ENCODE measurements around the gene C1GALT1. TPM values are rescaled to one million over a fixed set of nuclear protein-coding genes. Genes with fewer than 3 reads are reported as not detected.

The C1GALT1 gene
- total and polyA plus RNA-seq, 9 of the 15 experiments (the other 6 are each of a cell fraction or from before 2014, with no cell fraction given): 5.0 to 33.2 (median 24.1) TPM

DNA sequence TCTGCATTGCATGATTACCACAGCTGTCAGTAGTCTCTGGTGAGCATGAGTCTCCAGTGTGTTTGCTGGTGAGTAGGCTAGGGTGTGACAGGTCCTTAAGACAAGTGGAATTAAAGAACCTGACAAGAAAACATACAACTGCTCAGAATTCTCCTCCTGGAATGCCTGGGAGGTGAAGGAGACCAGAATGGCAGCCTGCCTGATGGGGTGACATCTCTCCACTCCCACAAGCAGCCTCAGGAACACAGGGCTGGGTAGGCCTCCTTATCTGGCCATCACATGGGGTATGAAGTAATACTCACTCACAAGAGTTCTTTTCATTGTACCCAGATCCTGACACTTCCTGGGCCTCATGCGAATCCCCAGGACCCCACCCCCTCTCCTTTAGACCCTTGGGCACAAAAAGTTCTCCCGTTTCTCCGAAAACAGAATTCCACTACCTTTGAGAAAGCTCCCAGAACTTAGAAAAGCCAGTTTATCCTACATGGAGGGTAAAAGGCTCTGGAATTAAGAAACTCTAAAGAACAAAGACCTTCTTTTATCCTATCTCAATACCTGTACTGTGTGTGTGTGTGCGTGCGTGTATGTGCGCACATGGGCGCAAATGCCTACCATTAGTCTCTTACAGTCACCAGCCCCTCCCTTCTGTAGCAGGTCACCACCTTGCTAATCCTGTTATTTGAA lies 33.4 kb upstream of the C1GALT1 start (continued):
- TF ChIP-seq MEIS2 (IDR thresholded peaks at IDR 0.05; ENCODE audit: partially characterized antibody): peak; percentile 41
- peak; percentile 25 for TF ChIP-seq TBP (optimal IDR thresholded peaks at IDR 0.05; ENCODE audit: low read depth, low read length)
- TF ChIP-seq CEBPB (tag; IDR thresholded peaks at IDR 0.05): peak; percentile 93
- TF ChIP-seq, protein P1, sequence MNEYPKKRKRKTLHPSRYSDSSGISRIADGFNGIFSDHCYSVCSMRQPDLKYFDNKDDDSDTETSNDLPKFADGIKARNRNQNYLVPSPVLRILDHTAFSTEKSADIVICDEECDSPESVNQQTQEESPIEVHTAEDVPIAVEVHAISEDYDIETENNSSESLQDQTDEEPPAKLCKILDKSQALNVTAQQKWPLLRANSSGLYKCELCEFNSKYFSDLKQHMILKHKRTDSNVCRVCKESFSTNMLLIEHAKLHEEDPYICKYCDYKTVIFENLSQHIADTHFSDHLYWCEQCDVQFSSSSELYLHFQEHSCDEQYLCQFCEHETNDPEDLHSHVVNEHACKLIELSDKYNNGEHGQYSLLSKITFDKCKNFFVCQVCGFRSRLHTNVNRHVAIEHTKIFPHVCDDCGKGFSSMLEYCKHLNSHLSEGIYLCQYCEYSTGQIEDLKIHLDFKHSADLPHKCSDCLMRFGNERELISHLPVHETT (CRISPR knock-in tag; conservative IDR thresholded peaks at IDR 0.05 in 1 of 2, IDR thresholded peaks at IDR 0.05 in 1 of 2): peak in 1 of 2 experiments; percentile 40; a peak in 1 of 4 replicates
- no peak for TF ChIP-seq XRCC5 (IDR thresholded peaks at IDR 0.05; ENCODE audit: low read depth, low read length)
- peak; percentile 55; the same call in 1 of the 2 replicates for TF ChIP-seq ATF7 (IDR thresholded peaks at IDR 0.05)
- TF ChIP-seq CEBPG (CRISPR knock-in tag; IDR thresholded peaks at IDR 0.05): peak; percentile 54; the same call in 1 of the 2 replicates
- TF ChIP-seq CEBPG (tag; conservative IDR thresholded peaks at IDR 0.05 in 1 of 2, IDR thresholded peaks at IDR 0.05 in 1 of 2): peak; percentile 68 to 84
- no peak for TF ChIP-seq SLC30A9 (CRISPR knock-in tag; IDR thresholded peaks at IDR 0.05)
- peak; percentile 3; the same call in 1 of the 2 replicates for TF ChIP-seq CBFA2T2 (conservative IDR thresholded peaks at IDR 0.05)
- no peak for TF ChIP-seq ZNF695 (CRISPR knock-in tag; IDR thresholded peaks at IDR 0.05)
- TF ChIP-seq CXXC5 (CRISPR knock-in tag; IDR thresholded peaks at IDR 0.05): peak; percentile 41
- TF ChIP-seq, protein P2, sequence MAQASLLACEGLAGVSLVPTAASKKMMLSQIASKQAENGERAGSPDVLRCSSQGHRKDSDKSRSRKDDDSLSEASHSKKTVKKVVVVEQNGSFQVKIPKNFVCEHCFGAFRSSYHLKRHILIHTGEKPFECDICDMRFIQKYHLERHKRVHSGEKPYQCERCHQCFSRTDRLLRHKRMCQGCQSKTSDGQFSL (CRISPR knock-in tag; IDR thresholded peaks at IDR 0.05): no peak
- TF ChIP-seq, protein P2 (tag; IDR thresholded peaks at IDR 0.05): no peak
- TF ChIP-seq, protein P3, sequence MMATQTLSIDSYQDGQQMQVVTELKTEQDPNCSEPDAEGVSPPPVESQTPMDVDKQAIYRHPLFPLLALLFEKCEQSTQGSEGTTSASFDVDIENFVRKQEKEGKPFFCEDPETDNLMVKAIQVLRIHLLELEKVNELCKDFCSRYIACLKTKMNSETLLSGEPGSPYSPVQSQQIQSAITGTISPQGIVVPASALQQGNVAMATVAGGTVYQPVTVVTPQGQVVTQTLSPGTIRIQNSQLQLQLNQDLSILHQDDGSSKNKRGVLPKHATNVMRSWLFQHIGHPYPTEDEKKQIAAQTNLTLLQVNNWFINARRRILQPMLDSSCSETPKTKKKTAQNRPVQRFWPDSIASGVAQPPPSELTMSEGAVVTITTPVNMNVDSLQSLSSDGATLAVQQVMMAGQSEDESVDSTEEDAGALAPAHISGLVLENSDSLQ (IDR thresholded peaks at IDR 0.05): peak; percentile 50
- TF ChIP-seq ZNF253 (CRISPR knock-in tag; conservative IDR thresholded peaks at IDR 0.05): no peak
- peak; percentile 65; the same call in 1 of the 2 replicates for TF ChIP-seq SOX6 (IDR thresholded peaks at IDR 0.05)
- peak; percentile 33; the same call in 1 of the 2 replicates for TF ChIP-seq EP400 (IDR thresholded peaks at IDR 0.05)
- TF ChIP-seq ZNF584 (CRISPR knock-in tag; IDR thresholded peaks at IDR 0.05; ENCODE audit: low read depth): peak; percentile 74
- peak in 1 of 3 experiments; percentile 57 for TF ChIP-seq YY1 (IDR thresholded peaks at IDR 0.05; ENCODE audit: borderline replicate concordance in 1 of 3, control insufficient read depth in 1 of 3, extremely low read depth in 1 of 3, insufficient read depth in 3 of 3, insufficient read length in 1 of 3, insufficient replicate concordance in 2 of 3, low read depth in 1 of 3, low read length in 2 of 3)
- TF ChIP-seq TCF3 (CRISPR knock-in tag; IDR thresholded peaks at IDR 0.05): peak; percentile 39; the same call in 1 of the 2 replicates
- TF ChIP-seq ZNF589 (CRISPR knock-in tag; IDR thresholded peaks at IDR 0.05; ENCODE audit: low read depth): peak; percentile 81
- TF ChIP-seq EP300 (IDR thresholded peaks at IDR 0.05; ENCODE audit: low read length): peak; percentile 13; the same call in 1 of the 2 replicates
- no peak for TF ChIP-seq POLR2G (IDR thresholded peaks at IDR 0.05; ENCODE audit: low read depth, low read length)

Data from K562 (cell line).